Stimulated activated memory B cell treated with anti-CD40 and anti-IgM and Interleukin-4, amounts not matched to agents 10 μg/mL and 1 μg/mL and 100 μg/mL, for 72 hours (primary cell): ENCODE results near the gene LRRC73.

Experiments used
- ATAC-seq: fragments of 150-1000 bp; cut with Tn5 transposase; 2 replicates; pipeline ENCODE4 v1.10.0; 2021
- H3K27ac Mint-ChIP-seq: one replicate; pipeline ENCODE4 v1.8.0; 2022; ENCODE audit warnings: mild to moderate bottlenecking, mixed read lengths
- H3K27me3 Mint-ChIP-seq: one replicate; pipeline ENCODE4 v1.8.0; 2022; ENCODE audit warnings: mixed read lengths
- H3K36me3 Mint-ChIP-seq: one replicate; pipeline ENCODE4 v1.8.0; 2022; ENCODE audit warnings: mixed read lengths
- H3K4me1 Mint-ChIP-seq: one replicate; pipeline ENCODE4 v1.8.0; 2022; ENCODE audit warnings: mixed read lengths
- H3K4me3 Mint-ChIP-seq: one replicate; pipeline ENCODE4 v1.8.0; 2022; ENCODE audit warnings: mild to moderate bottlenecking, moderate library complexity, mixed read lengths
- H3K9me3 Mint-ChIP-seq: one replicate; pipeline ENCODE4 v1.8.0; 2022; ENCODE audit warnings: mixed read lengths

Gene LRRC73

DNA sequence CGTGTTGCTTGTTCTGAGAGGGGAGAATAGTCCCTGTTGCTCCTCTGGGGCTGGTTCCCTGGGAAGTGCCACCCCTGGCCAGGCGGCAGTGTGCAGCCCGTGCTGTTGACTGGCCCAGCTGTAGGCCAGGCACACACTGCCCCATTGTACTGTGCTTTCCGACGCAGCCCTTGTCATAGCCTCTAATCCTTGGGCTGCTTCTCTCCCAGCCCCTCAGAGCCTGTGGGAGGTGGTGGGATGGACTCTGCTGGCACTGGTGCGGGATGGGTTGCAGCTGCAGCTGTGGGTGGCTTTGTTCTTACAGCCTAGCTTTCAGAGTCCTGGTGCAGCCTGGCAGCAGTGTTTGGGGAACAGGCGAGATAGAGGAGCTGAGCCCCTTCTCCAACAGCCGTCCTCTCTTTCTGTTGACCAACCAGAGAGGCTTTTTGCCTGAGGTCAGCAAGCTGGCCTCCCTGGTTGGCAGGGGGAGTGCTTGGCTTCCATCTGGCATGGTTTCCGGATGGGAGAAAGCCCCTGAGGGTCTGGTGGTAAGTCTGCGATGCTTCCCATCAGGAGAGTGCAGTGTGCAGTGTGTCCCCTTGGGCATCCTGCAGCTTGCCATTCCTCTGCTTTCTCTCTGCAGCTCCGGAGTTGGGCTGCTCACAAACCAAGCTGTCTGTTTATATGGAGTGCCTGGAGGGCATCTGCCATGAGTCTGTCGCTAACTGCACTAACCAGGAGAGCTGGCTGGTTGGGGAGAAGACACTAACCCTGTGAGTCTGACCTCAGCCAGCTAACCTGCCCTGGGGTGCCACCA is 20.7 kb downstream of the LRRC73 start:
- H3K4me3 Mint-ChIP-seq: no peak overlapping the region
- H3K27me3 Mint-ChIP-seq: no peaks in the 10 kb centered on the region
- no peak overlapping the region for H3K27ac Mint-ChIP-seq
- no peak for ATAC-seq
- peaks cover 19% of the 10 kb centered on the region for H3K4me1 Mint-ChIP-seq
- H3K36me3 Mint-ChIP-seq: peaks cover 10% of the 10 kb centered on the region
- no peaks in the 10 kb centered on the region for H3K9me3 Mint-ChIP-seq

- H3K4me1 Mint-ChIP-seq: peaks cover 19% of the 10 kb centered on the region
- no peak for ATAC-seq
- H3K27me3 Mint-ChIP-seq: no peaks in the 10 kb centered on the region
- peaks cover 10% of the 10 kb centered on the region for H3K36me3 Mint-ChIP-seq
- no peak overlapping the region for H3K4me3 Mint-ChIP-seq
- no peak overlapping the region for H3K27ac Mint-ChIP-seq
- H3K9me3 Mint-ChIP-seq: no peaks in the 10 kb centered on the region
These were observed 21.4 kb downstream of the LRRC73 start for GRCh38 chr6:43488667-43489276.

DNA sequence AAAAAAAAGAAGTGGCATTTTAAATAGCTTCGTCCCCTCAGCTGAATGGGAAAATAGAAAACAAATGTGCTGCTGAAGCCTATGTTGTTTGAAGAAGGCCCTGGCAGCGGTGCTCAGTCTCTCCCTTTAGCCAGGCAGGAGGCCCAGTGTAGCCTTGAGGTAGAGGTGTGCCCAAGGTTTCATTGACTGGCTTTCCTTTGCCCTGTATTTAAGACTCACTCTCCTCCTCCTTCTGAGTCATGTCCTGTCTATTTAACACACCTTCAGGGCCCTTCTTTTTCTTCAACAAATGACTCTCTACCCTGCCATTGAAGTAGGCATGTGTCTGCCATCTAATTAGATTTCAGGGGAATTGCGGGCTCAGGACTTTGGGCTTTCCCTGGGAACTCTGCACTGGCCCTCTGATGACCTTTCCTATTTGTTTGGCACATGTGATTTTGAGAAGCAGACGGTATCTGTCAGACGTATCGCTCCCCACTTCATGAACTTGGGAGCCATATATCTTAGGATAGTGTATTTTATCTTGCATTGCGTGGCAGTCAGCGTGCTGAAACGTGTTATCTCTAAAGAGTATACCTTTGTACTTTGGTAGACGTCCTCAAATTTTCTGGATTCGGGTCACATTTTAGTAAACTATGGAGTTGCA is 28.4 kb downstream of the LRRC73 start:
- Mint-ChIP-seq H3K27me3 (no peaks in the 10 kb centered on the region), H3K36me3 (peaks cover 6% of the 10 kb centered on the region), H3K4me1 (peaks cover 34% of the 10 kb centered on the region), H3K9me3 (no peaks in the 10 kb centered on the region), H3K4me3 (no peak overlapping the region), H3K27ac (no peak overlapping the region)
- no peak for ATAC-seq

GRCh38 chr6:43481075-43481474 is 29.1 kb downstream of the LRRC73 start:
- H3K36me3 Mint-ChIP-seq: peaks cover 6% of the 10 kb centered on the region
- ATAC-seq: no peak
- H3K9me3 Mint-ChIP-seq: no peaks in the 10 kb centered on the region
- no peak overlapping the region for H3K4me3 Mint-ChIP-seq
- no peaks in the 10 kb centered on the region for H3K27me3 Mint-ChIP-seq
- H3K27ac Mint-ChIP-seq: no peak overlapping the region
- peaks cover 37% of the 10 kb centered on the region for H3K4me1 Mint-ChIP-seq

DNA sequence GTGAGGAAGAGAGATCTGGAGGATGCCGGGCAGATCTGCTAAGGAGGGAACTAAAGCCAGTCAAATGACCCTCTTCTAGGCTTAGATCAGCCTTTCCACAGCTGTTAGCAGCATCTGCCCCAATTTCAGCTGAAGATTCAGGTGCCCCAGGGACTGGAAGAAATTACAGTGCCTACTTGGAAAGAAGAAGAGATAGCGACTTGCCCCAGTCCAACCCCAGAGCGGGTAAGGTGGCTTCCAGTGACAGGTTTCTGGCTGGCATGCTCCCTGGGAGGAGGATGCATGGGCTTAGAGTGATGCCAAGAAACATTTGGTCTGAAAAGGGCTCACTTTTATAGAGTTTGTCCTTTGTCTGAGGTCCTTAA is 32.2 kb downstream of the LRRC73 start:
- peak overlapping the region; percentile 95 for H3K27ac Mint-ChIP-seq
- no peaks in the 10 kb centered on the region for H3K9me3 Mint-ChIP-seq
- no peak for ATAC-seq
- H3K4me3 Mint-ChIP-seq: peak overlapping the region; percentile 98
- no peaks in the 10 kb centered on the region for H3K27me3 Mint-ChIP-seq
- H3K4me1 Mint-ChIP-seq: peaks cover 30% of the 10 kb centered on the region
- H3K36me3 Mint-ChIP-seq: no peaks in the 10 kb centered on the region

GRCh38 chr6:43477235-43478007 is 32.7 kb downstream of the LRRC73 start, which contains the start of gene TJAP1:
TSS of gene TJAP1 (plus strand) at chr6:43477570. CDS start at chr6:43499002, 21,432 bp downstream.
- H3K27ac Mint-ChIP-seq: peak within 1 kb of the TSS; percentile 95
- peak within 1 kb of the TSS; percentile 98 for H3K4me3 Mint-ChIP-seq
- H3K36me3 Mint-ChIP-seq: no peaks in the 10 kb centered on the region
- H3K4me1 Mint-ChIP-seq: peaks cover 30% of the 10 kb centered on the region
- no peaks in the 10 kb centered on the region for H3K9me3 Mint-ChIP-seq
- ATAC-seq: peak; percentile 100
- no peaks in the 10 kb centered on the region for H3K27me3 Mint-ChIP-seq

GRCh38 chr6:43476746-43477145 is 33.4 kb downstream of the LRRC73 start:
- ATAC-seq: peak; percentile 32
- peaks cover 30% of the 10 kb centered on the region for H3K4me1 Mint-ChIP-seq
- H3K4me3 Mint-ChIP-seq: peak overlapping the region; percentile 98
- H3K27me3 Mint-ChIP-seq: no peaks in the 10 kb centered on the region
- H3K27ac Mint-ChIP-seq: peak overlapping the region; percentile 95
- H3K9me3 Mint-ChIP-seq: no peaks in the 10 kb centered on the region
- H3K36me3 Mint-ChIP-seq: no peaks in the 10 kb centered on the region

DNA sequence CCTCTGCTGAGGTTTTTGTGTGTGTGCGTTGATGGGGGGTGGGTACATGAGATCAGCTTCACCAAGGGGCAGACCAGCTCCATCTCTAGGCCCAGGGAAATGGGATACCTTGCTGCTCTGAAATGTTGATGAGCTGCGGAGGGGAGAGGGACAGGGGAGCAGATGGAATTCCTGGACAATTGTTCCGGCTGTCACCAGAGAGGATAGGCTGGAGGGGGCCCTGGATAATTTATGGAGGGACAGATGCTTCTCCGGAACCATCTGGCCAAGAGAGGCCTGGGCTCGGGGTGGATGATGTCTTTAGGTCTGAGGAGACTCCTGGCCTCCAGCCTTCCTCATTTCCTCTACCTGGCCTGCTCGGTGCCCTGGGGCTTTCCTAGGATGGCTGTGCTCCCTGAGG is 34.6 kb downstream of the LRRC73 start:
- Mint-ChIP-seq H3K27me3 (peaks cover 8% of the 10 kb centered on the region), H3K27ac (no peak overlapping the region), H3K9me3 (no peaks in the 10 kb centered on the region), H3K4me3 (no peak overlapping the region), H3K4me1 (peaks cover 30% of the 10 kb centered on the region), H3K36me3 (no peaks in the 10 kb centered on the region)
- no peak for ATAC-seq

- ATAC-seq: no peak
- H3K27me3 Mint-ChIP-seq: peaks cover 34% of the 10 kb centered on the region
- H3K4me3 Mint-ChIP-seq: no peak overlapping the region
- H3K4me1 Mint-ChIP-seq: peaks cover 10% of the 10 kb centered on the region
- no peaks in the 10 kb centered on the region for H3K36me3 Mint-ChIP-seq
- no peak overlapping the region for H3K27ac Mint-ChIP-seq
- H3K9me3 Mint-ChIP-seq: no peaks in the 10 kb centered on the region
These were observed 37.6 kb downstream of the LRRC73 start for GRCh38 chr6:43472515-43472914.

GRCh38 chr6:43471399-43471798 is 38.7 kb downstream of the LRRC73 start:
- Mint-ChIP-seq H3K4me1 (no peaks in the 10 kb centered on the region), H3K27me3 (peaks cover 37% of the 10 kb centered on the region), H3K4me3 (no peak overlapping the region), H3K36me3 (no peaks in the 10 kb centered on the region), H3K27ac (no peak overlapping the region), H3K9me3 (no peaks in the 10 kb centered on the region)
- no peak for ATAC-seq

- Mint-ChIP-seq H3K27me3 (peaks cover 37% of the 10 kb centered on the region), H3K4me1 (no peaks in the 10 kb centered on the region), H3K27ac (no peak overlapping the region), H3K36me3 (no peaks in the 10 kb centered on the region), H3K9me3 (no peaks in the 10 kb centered on the region), H3K4me3 (no peak overlapping the region)
- no peak for ATAC-seq
These were observed 40.2 kb downstream of the LRRC73 start for GRCh38 chr6:43469947-43470346.

- no peak for ATAC-seq
- Mint-ChIP-seq H3K9me3 (no peaks in the 10 kb centered on the region), H3K27me3 (peaks cover 37% of the 10 kb centered on the region), H3K36me3 (no peaks in the 10 kb centered on the region), H3K4me3 (no peak overlapping the region), H3K4me1 (no peaks in the 10 kb centered on the region), H3K27ac (no peak overlapping the region)
These were observed 41.1 kb downstream of the LRRC73 start for GRCh38 chr6:43468748-43469681.

DNA sequence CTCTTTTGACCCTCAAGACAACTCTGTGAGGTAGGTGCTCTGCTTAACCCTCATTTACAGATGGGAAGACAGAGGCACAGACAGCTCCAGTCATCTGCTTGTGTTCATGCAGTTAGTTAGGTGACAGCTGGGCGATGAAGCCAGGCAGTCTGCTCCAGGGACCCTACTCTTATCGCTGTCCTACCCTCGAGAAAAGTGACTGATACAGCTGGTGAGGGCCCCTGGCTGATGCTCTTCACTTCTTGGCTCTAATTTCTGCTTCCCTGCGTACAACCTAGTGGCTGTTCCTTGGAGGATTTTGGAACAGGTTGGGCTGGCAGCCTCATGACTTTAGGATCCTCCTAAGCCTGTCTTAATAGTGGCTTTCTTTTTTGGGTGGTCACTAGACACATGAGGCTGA is 41.9 kb downstream of the LRRC73 start:
- Mint-ChIP-seq H3K9me3 (no peaks in the 10 kb centered on the region), H3K36me3 (no peaks in the 10 kb centered on the region), H3K27me3 (peaks cover 40% of the 10 kb centered on the region), H3K4me1 (no peaks in the 10 kb centered on the region), H3K27ac (no peak overlapping the region), H3K4me3 (no peak overlapping the region)
- no peak for ATAC-seq

DNA sequence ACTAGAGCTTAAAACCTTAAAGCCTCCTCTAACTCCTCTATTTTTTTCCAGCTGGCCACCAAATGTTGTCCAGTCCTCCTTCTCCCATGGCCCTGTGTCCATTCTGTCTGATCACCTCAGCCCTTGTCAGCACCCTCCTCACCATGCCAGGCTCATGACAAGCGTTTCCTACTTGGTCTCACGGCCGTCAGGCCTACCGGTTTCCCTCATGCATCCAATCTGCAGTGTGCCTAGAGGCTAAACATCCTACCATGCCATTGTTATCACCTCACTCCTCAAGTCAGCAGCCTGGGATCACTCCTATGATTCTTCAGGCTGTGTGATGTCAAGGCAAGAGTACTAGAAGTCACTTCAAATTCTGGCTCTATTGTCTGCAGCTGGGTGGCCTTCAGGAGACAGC is 42.4 kb downstream of the LRRC73 start:
- H3K9me3 Mint-ChIP-seq: no peaks in the 10 kb centered on the region
- peaks cover 45% of the 10 kb centered on the region for H3K27me3 Mint-ChIP-seq
- H3K27ac Mint-ChIP-seq: no peak overlapping the region
- no peak for ATAC-seq
- no peak overlapping the region for H3K4me3 Mint-ChIP-seq
- H3K36me3 Mint-ChIP-seq: no peaks in the 10 kb centered on the region
- no peaks in the 10 kb centered on the region for H3K4me1 Mint-ChIP-seq
